Lower leg skin (tissue), 3 donors: ENCODE measurements around the gene SPTLC2.

ENCODE experiments used
- CTCF ChIP-seq, 3 donors: fragments of 450-650 bp; IDR thresholded peaks; one replicate each; pipeline ENCODE4 v1.5.1; 2016; ENCODE audit warnings: antibody characterized with exemption in 3 of 3, mild to moderate bottlenecking in 3 of 3, moderate library complexity in 2 of 3
- POLR2A ChIP-seq, 2 donors: fragments of 450-650 bp; IDR thresholded peaks; one replicate each; pipeline ENCODE4 v1.6.1; 2016 to 2017; ENCODE audit warnings: antibody characterized with exemption in 2 of 2, mild to moderate bottlenecking in 1 of 2, moderate library complexity in 1 of 2

GRCh38 chr14:77529213-77529612 is 87.2 kb downstream of the SPTLC2 start:
- TF ChIP-seq POLR2A (IDR thresholded peaks at IDR 0.05) (no peak), CTCF (IDR thresholded peaks at IDR 0.05) (no peak)
